K562 (cell line): Measurements from ENCODE around the gene PARS2. TPM values are rescaled to one million over a fixed set of nuclear protein-coding genes. Genes with fewer than 3 reads are reported as not detected.
"Not testable (repeated sequence)": the region's sequence is repeated elsewhere in the genome, so short reads cannot be mapped to it uniquely, and the experiment has no call there.

Source experiments
- ATAC-seq: fragments of 200-7000 bp; cut with Tn5 transposase; 3 replicates; pipeline ENCODE4 v1.9.1; 2020; ENCODE audit warnings: moderate library complexity
- BruUV-seq: library from RNA; stranded (reverse); fragments of 400-500 nt; replicated peaks from 2 replicates; lab custom pipeline; 2021; lab: Mats Ljungman, UMichigan
- CTCF ChIA-PET: fragments of 300-600 bp; formaldehyde crosslinking; extraction: SDS; loops from one replicate; lab custom pipeline; 2021; ENCODE audit warnings: low intra/inter-chr PET ratio; lab: Yijun Ruan, JAX
- POLR2A ChIA-PET: fragments of 300-600, 350-650 bp; sonication (Branson Sonifier 250); formaldehyde crosslinking; extraction: SDS; loops from one replicate; lab custom pipeline; 2021; ENCODE audit warnings: antibody characterized with exemption, inconsistent platforms; lab: Yijun Ruan, JAX
- DNase-seq, 4 experiments: peaks; one replicate each; pipeline versions ENCODE4 v3.0.0 to v3.0.0-alpha.2; 2011 to 2018; ENCODE audit warnings: low spot score in 3 of 4, mixed read lengths in 3 of 4; ENCODE audit errors: extremely low read depth in 1 of 4
- FAIRE-seq: peaks from 2 replicates; lab custom pipeline; 2011; peaks lifted over from hg19 to GRCh38; lab: Jason Lieb, UNC
- H2AFZ ChIP-seq: 2 replicates; pipeline ENCODE4 v1.6.0; 2011; ENCODE audit warnings: low read depth, low read length, control low read depth, inconsistent platforms
- H3K27ac ChIP-seq: fragments of 200-600 bp; 3 replicates; pipeline ENCODE4 v1.8.0; 2011; ENCODE audit warnings: low read depth, mild to moderate bottlenecking, control low read depth, inconsistent platforms, low read length, moderate library complexity, mixed read lengths; ENCODE audit errors: extremely low read depth
- H3K27me3 ChIP-seq, 2 experiments: fragments of 300-600 bp in 1 of 2; 2 replicates in 1 of 2; 3 replicates in 1 of 2; pipeline versions ENCODE4 v1.6.0 to v1.8.0; 2011; ENCODE audit warnings: inconsistent platforms in 2 of 2, low read length in 2 of 2, mild to moderate bottlenecking in 1 of 2, mixed read lengths in 1 of 2, moderate library complexity in 1 of 2; ENCODE audit not compliant: control insufficient read depth in 2 of 2, insufficient read depth in 2 of 2
- H3K36me3 ChIP-seq: fragments of 300-600 bp; 3 replicates; pipeline ENCODE4 v1.8.0; 2011; ENCODE audit warnings: mild to moderate bottlenecking, low read length, inconsistent platforms; ENCODE audit not compliant: control insufficient read depth, insufficient read depth
- H3K4me1 ChIP-seq, 2 experiments: fragments of 200-600 bp in 1 of 2; replicated peaks in 1 of 2; 2 replicates in 1 of 2; 3 replicates in 1 of 2; pipeline versions ENCODE4 v1.5.1 to v1.8.0; 2011; ENCODE audit warnings: inconsistent platforms in 2 of 2, low read length in 2 of 2, mild to moderate bottlenecking in 1 of 2, mixed read lengths in 1 of 2, moderate library complexity in 1 of 2; ENCODE audit not compliant: control insufficient read depth in 2 of 2, insufficient read depth in 2 of 2
- H3K4me2 ChIP-seq: 2 replicates; pipeline ENCODE4 v1.6.1; 2011; ENCODE audit warnings: low read length, control low read depth, inconsistent platforms, mixed read lengths; ENCODE audit not compliant: insufficient read depth
- H3K4me3 ChIP-seq: fragments of 200-600 bp; sonication (generic), shearing (Covaris generic); 2 replicates; pipeline ENCODE4 v1.5.1; 2016; ENCODE audit warnings: control low read depth, inconsistent platforms
- H3K79me2 ChIP-seq: fragments of 200-600 bp; 3 replicates; pipeline ENCODE4 v1.8.0; 2011; ENCODE audit warnings: low read length, inconsistent platforms; ENCODE audit not compliant: control insufficient read depth, insufficient read depth
- H3K9ac ChIP-seq, 2 experiments: 2 replicates each; pipeline versions ENCODE4 v1.6.0 to v1.6.1; 2011; ENCODE audit warnings: low read depth in 2 of 2, low read length in 2 of 2, control low read depth in 1 of 2, inconsistent platforms in 1 of 2, mild to moderate bottlenecking in 1 of 2, mixed read lengths in 1 of 2; ENCODE audit not compliant: insufficient read depth in 1 of 2
- H3K9me1 ChIP-seq: one replicate; pipeline ENCODE4 v1.6.0; 2011; ENCODE audit warnings: inconsistent platforms, mild to moderate bottlenecking, low read length, moderate library complexity; ENCODE audit not compliant: control insufficient read depth, insufficient read depth
- H3K9me3 ChIP-seq: replicated peaks from 2 replicates; pipeline ENCODE4 v1.5.1; 2011; ENCODE audit warnings: low read depth, low read length, inconsistent platforms; ENCODE audit not compliant: control insufficient read depth, insufficient read depth
- H4K20me1 ChIP-seq: replicated peaks from 2 replicates; pipeline ENCODE4 v1.6.1; 2011; ENCODE audit warnings: low read length, inconsistent platforms, mixed read lengths; ENCODE audit not compliant: control insufficient read depth, insufficient read depth
- BCOR ChIP-seq: fragments of 450-650 bp; IDR thresholded peaks from 2 replicates; pipeline ENCODE4 v1.6.1; 2016
- ZNF121 ChIP-seq: sonication (generic); formaldehyde crosslinking; conservative IDR thresholded peaks from 2 replicates; pipeline ENCODE4 v1.8.0; 2022; ENCODE audit warnings: missing genetic modification reagents
- WGBS: fragments of 100-300 bp; shearing (Covaris generic); methylation state at CpG from one replicate; pipeline ENCODE4 v1.1.6; 2016; ENCODE audit warnings: low coverage, mixed read lengths; ENCODE audit not compliant: insufficient coverage; ENCODE audit errors: missing lambda C conversion rate; 5-methylcytosine and 5-hydroxymethylcytosine counted together
- in situ Hi-C: fragments of 300-500 bp; cut with MboI; formaldehyde crosslinking; loops from 4 replicates; pipeline ENCODE4 v1.15.0; 2018; ENCODE audit warnings: inconsistent platforms, mixed read lengths
- intact Hi-C: fragments of 100-400 bp; cut with micrococcal nuclease; formaldehyde crosslinking; loops from 2 replicates; pipeline ENCODE4 v1.14.2; 2022
- polyA plus RNA-seq, 8 experiments: library from polyadenylated mRNA; depleted of rRNA in 4 of 8; stranded (reverse) in 5 of 8; unstranded in 3 of 8; fragments of >200 nt; fragmentation: Nextera tagmentation in 2 of 8; fragmentation: Illumina TruSeq in 1 of 8; extraction: Ambion mirVana in 2 of 8; extraction: Trizol in 1 of 8; gene quantifications; 2 replicates each; pipeline versions ENCODE4 v1.2.1 to v1.2.3, GENCODE V29; 2011 to 2014; ENCODE audit warnings: inconsistent platforms in 1 of 8, missing spikeins in 1 of 8
- total RNA-seq, 7 experiments: library from RNA; depleted of rRNA in 6 of 7; stranded (reverse); fragments of >200 nt in 6 of 7; fragmentation: Illumina TruSeq in 2 of 7; extraction: Trizol in 2 of 7; gene quantifications; 2 replicates each; pipeline versions ENCODE4 v1.2.1 to v1.2.3, GENCODE V29; 2011 to 2021; ENCODE audit warnings: low replicate concordance in 1 of 7

The PARS2 gene
- total and polyA plus RNA-seq, 9 of the 15 experiments (the other 6 are each of a cell fraction or from before 2014, with no cell fraction given) = 6.3 to 12.4 (median 7.9) TPM

DNA sequence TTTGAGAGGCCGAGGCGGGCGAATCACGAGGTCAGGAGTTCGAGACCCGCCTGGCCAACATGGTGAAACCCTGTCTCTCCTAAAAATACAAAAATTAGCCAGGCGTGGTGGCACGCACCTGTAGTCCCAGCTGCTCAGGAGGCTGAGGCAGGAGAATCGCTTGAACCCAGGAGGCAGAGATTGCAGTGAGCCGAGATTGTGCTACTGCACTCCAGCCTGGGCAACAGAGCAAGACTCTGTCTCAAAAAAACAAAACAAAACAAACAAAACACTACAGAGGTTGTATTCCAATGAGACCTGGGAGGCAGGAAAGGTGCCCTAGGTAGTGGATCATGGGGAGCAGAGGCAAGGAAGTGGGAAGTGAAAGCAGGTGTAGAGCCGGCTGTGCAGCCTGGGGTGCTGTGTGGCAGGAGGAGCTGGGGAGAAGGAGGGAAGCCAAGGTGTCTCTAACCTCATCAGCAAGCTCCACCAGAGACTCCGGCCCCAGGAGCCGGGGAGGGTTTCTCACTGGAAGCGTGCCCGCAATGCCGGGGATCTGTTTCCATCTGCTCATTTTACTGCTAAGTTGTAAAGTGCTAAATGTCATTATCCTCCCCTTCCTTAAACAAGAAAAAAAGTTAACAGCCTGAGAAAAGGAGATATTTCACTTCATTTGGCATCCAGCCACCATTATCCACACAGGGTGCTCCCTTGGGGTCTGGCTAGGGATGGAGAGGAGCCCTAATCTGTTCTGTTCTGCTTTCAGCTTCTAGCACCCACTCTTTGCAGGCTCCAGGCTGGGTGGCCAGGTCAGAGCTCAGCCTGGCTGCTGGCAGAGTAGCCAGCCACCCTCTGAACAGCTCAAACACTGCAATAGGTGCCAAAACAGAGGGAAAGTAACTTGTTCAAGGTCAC lies 11.8 kb upstream of the PARS2 start:
- peak; percentile 61; the same call in 1 of the 2 replicates for TF ChIP-seq ZNF121 (CRISPR knock-in tag)
- 0 out of 2 replicates have a peak, but pooled peaks have one; percentile 38 for TF ChIP-seq BCOR
- FAIRE-seq, BruUV-seq: not testable (repeated sequence)

More for the DNA sequence above, 11.8 kb upstream of the PARS2 start:
- H3K4me1 ChIP-seq, H3K4me2 ChIP-seq, CTCF ChIA-PET, intact Hi-C loops, H4K20me1 ChIP-seq, H3K27ac ChIP-seq, H3K36me3 ChIP-seq, ATAC-seq, H3K79me2 ChIP-seq, in situ Hi-C loops, H3K9me3 ChIP-seq, DNase-seq, H3K4me3 ChIP-seq, H3K9me1 ChIP-seq, H3K9ac ChIP-seq: not testable (repeated sequence)
- Histone ChIP-seq H2AFZ (0 out of 2 replicates have a peak overlapping the region, but pooled peaks have one; percentile 86), H3K27me3 (peaks cover 7 to 13% of the 10 kb centered on the region in 2 experiments; a peak in 3 of 5 replicates)
- WGBS = 10% methylated on average over 16 of the region's 16 CpGs
- POLR2A ChIA-PET = interaction anchor here (0.8 to 1.9 kb wide), 3 partner anchors 10 to 171 kb away, joined by 3 to 9 read pairs (median 4); no protein-coding TSS in a partner anchor
